ENCODE measurements around the gene DHRS3. TPM values are rescaled to one million over a fixed set of nuclear protein-coding genes. Genes with fewer than 3 reads are reported as not detected.

DHRS3 gene
- total RNA-seq, 1 experiment from 2014 or later: 37.7 TPM

DNA sequence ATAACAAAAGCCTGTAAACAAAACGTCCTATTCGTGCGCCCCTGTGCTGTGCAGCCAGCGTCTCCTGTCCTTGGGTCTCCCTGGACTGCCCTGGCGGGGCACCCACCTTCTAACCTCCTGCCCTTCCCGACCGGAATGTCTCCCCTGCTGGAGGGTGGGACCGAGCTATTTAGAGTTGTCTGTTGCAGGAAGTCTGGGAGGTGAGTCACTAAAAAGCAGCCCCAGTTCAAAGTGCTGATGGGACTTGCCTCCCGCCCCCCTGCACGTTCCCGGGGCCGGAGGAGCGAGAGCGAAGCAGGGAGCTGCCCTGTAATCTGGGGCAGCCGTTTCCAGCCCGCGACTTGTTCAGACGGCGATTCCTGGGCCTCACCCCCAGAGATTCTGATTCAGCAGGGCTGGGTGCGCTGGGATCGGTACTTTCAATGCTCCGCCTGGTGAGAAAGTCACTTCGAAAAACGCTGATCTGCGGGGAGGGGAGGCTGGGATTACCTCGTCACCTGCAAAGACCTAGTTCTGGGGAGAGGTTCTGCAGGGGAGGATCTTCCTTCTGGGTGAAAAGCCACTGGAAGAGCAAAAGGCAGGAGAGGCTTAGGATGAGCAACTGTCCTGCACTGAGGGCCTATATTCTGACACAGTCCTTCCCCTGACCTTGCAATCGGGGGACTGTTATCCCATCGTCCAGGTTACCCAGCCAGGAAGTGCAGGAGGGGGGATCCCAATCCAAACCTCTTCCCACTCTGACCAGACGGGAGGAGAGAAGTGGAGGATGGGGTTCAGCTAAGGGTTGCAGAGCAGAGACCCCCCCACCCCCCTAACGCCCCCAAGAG, 1.2 kb upstream of the DHRS3 start (continued):
- TF ChIP-seq, protein P1, sequence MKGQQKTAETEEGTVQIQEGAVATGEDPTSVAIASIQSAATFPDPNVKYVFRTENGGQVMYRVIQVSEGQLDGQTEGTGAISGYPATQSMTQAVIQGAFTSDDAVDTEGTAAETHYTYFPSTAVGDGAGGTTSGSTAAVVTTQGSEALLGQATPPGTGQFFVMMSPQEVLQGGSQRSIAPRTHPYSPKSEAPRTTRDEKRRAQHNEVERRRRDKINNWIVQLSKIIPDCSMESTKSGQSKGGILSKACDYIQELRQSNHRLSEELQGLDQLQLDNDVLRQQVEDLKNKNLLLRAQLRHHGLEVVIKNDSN (CRISPR knock-in tag; IDR thresholded peaks at IDR 0.05): no peak
- TF ChIP-seq ZNF121 (CRISPR knock-in tag; IDR thresholded peaks at IDR 0.05) (peak; percentile 93), NR3C1 (CRISPR knock-in tag; conservative IDR thresholded peaks at IDR 0.05; ENCODE audit: low read depth) (no peak), NFE2L1 (CRISPR knock-in tag; IDR thresholded peaks at IDR 0.05) (no peak), SMAD4 (CRISPR knock-in tag; IDR thresholded peaks at IDR 0.05) (no peak), NFYB (CRISPR knock-in tag; conservative IDR thresholded peaks at IDR 0.05; ENCODE audit: low read depth) (no peak), ESRRA (CRISPR knock-in tag; IDR thresholded peaks at IDR 0.05; ENCODE audit: borderline replicate concordance) (no peak)
- TF ChIP-seq, protein P2, sequence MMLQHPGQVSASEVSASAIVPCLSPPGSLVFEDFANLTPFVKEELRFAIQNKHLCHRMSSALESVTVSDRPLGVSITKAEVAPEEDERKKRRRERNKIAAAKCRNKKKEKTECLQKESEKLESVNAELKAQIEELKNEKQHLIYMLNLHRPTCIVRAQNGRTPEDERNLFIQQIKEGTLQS (CRISPR knock-in tag; conservative IDR thresholded peaks at IDR 0.05): no peak
- TF ChIP-seq, protein P3, sequence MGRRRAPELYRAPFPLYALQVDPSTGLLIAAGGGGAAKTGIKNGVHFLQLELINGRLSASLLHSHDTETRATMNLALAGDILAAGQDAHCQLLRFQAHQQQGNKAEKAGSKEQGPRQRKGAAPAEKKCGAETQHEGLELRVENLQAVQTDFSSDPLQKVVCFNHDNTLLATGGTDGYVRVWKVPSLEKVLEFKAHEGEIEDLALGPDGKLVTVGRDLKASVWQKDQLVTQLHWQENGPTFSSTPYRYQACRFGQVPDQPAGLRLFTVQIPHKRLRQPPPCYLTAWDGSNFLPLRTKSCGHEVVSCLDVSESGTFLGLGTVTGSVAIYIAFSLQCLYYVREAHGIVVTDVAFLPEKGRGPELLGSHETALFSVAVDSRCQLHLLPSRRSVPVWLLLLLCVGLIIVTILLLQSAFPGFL (CRISPR knock-in tag; IDR thresholded peaks at IDR 0.05; ENCODE audit: borderline replicate concordance): 0 out of 2 replicates have a peak, but pooled peaks have one; percentile 46

DNA sequence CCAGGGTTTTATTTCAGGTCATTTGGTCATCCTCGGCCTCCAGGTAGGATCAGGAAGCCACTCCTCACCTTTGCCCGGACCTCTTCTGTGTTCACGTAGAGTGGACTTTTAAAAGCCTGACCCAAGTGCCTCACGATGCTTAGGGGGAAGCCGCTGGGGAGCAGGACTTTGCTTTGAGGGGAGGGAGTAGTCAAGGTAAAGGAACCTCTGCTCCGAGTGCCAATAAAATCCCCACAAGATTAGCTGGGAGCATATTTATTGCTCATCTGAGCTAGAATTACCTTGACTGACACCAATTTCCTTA, 603 bp upstream of the DHRS3 start:
- POLR2A ChIA-PET: interaction anchor here (1.1 to 6.0 kb wide), 3 partner anchors 11 to 153 kb away, joined by 3 to 60 read pairs (median 5); no protein-coding TSS in a partner anchor
- 0 out of 2 replicates have a peak, but pooled peaks cover under 1% of the 10 kb centered on the region for H3K36me3 Mint-ChIP-seq
- CTCF ChIA-PET: interaction anchor here (1.1 to 8.3 kb wide), 11 partner anchors 12 to 494 kb away, joined by 3 to 107 read pairs (median 14); no protein-coding TSS in a partner anchor
- TF ChIP-seq, protein P4, sequence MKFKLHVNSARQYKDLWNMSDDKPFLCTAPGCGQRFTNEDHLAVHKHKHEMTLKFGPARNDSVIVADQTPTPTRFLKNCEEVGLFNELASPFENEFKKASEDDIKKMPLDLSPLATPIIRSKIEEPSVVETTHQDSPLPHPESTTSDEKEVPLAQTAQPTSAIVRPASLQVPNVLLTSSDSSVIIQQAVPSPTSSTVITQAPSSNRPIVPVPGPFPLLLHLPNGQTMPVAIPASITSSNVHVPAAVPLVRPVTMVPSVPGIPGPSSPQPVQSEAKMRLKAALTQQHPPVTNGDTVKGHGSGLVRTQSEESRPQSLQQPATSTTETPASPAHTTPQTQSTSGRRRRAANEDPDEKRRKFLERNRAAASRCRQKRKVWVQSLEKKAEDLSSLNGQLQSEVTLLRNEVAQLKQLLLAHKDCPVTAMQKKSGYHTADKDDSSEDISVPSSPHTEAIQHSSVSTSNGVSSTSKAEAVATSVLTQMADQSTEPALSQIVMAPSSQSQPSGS (CRISPR knock-in tag; IDR thresholded peaks at IDR 0.05; ENCODE audit: borderline replicate concordance, low read depth): no peak
- TF ChIP-seq NFYB (CRISPR knock-in tag; conservative IDR thresholded peaks at IDR 0.05; ENCODE audit: low read depth): no peak
- TF ChIP-seq SMAD3 (CRISPR knock-in tag; IDR thresholded peaks at IDR 0.05; ENCODE audit: borderline replicate concordance): no peak
- TF ChIP-seq, protein P5, sequence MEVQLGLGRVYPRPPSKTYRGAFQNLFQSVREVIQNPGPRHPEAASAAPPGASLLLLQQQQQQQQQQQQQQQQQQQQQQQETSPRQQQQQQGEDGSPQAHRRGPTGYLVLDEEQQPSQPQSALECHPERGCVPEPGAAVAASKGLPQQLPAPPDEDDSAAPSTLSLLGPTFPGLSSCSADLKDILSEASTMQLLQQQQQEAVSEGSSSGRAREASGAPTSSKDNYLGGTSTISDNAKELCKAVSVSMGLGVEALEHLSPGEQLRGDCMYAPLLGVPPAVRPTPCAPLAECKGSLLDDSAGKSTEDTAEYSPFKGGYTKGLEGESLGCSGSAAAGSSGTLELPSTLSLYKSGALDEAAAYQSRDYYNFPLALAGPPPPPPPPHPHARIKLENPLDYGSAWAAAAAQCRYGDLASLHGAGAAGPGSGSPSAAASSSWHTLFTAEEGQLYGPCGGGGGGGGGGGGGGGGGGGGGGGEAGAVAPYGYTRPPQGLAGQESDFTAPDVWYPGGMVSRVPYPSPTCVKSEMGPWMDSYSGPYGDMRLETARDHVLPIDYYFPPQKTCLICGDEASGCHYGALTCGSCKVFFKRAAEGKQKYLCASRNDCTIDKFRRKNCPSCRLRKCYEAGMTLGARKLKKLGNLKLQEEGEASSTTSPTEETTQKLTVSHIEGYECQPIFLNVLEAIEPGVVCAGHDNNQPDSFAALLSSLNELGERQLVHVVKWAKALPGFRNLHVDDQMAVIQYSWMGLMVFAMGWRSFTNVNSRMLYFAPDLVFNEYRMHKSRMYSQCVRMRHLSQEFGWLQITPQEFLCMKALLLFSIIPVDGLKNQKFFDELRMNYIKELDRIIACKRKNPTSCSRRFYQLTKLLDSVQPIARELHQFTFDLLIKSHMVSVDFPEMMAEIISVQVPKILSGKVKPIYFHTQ (CRISPR knock-in tag; IDR thresholded peaks at IDR 0.05): peak; percentile 20; the same call in 1 of the 2 replicates
- TF ChIP-seq ZNF671 (CRISPR knock-in tag; IDR thresholded peaks at IDR 0.05): no peak
- no peaks in the 10 kb centered on the region for H3K9me3 Mint-ChIP-seq
- DNase-seq (ENCODE audit: low spot score) (no peak), ATAC-seq (no peak)
- peaks cover 61% of the 10 kb centered on the region for H3K4me1 Mint-ChIP-seq
- peak overlapping the region; percentile 96 for H3K27ac Mint-ChIP-seq
- H3K4me3 Mint-ChIP-seq: peak overlapping the region; percentile 98
- H3K27me3 Mint-ChIP-seq (ENCODE audit: low read depth): no peaks in the 10 kb centered on the region

DNA sequence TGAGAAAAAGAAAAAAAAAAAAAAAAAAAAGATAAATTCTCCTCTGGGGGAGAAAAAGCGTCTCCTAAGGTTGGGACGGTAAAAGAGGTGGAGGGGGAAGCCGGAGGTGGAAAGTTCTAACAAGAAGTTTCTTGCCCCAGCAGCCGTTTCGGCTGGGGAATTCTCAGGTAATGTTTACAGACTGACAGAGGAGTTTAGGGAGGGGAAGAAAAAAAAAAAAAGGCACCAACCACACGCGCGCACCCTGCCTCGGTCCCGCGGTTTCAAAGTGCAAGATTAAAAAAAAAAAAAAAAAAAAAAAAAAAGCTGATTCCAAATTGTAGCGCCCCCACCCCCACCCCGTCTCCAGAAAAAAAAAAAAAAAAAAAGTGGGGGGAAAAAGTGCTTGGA, 504 bp downstream of the DHRS3 start:
- TF ChIP-seq NFE2L1 (CRISPR knock-in tag; IDR thresholded peaks at IDR 0.05): no peak
- TF ChIP-seq ZNF232 (CRISPR knock-in tag; IDR thresholded peaks at IDR 0.05): no peak
- TF ChIP-seq, protein P6, sequence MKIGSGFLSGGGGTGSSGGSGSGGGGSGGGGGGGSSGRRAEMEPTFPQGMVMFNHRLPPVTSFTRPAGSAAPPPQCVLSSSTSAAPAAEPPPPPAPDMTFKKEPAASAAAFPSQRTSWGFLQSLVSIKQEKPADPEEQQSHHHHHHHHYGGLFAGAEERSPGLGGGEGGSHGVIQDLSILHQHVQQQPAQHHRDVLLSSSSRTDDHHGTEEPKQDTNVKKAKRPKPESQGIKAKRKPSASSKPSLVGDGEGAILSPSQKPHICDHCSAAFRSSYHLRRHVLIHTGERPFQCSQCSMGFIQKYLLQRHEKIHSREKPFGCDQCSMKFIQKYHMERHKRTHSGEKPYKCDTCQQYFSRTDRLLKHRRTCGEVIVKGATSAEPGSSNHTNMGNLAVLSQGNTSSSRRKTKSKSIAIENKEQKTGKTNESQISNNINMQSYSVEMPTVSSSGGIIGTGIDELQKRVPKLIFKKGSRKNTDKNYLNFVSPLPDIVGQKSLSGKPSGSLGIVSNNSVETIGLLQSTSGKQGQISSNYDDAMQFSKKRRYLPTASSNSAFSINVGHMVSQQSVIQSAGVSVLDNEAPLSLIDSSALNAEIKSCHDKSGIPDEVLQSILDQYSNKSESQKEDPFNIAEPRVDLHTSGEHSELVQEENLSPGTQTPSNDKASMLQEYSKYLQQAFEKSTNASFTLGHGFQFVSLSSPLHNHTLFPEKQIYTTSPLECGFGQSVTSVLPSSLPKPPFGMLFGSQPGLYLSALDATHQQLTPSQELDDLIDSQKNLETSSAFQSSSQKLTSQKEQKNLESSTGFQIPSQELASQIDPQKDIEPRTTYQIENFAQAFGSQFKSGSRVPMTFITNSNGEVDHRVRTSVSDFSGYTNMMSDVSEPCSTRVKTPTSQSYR (CRISPR knock-in tag; IDR thresholded peaks at IDR 0.05): no peak
- peaks cover 11% of the 10 kb centered on the region for H3K36me3 Mint-ChIP-seq
- ChIA-PET POLR2A (interaction anchor here (0.8 to 6.0 kb wide), 3 partner anchors 12 to 77 kb away, joined by 3 to 60 read pairs (median 7); no protein-coding TSS in a partner anchor), CTCF (interaction anchor here (1.2 to 8.3 kb wide), 7 partner anchors 13 to 341 kb away, joined by 3 to 107 read pairs (median 36); no protein-coding TSS in a partner anchor)
- H3K4me1 Mint-ChIP-seq: peaks cover 66% of the 10 kb centered on the region
- DNase-seq (ENCODE audit: low spot score): no peak
- peak overlapping the region; percentile 98 for H3K4me3 Mint-ChIP-seq
- no peak for ATAC-seq
- no peaks in the 10 kb centered on the region for H3K9me3 Mint-ChIP-seq
- H3K27me3 Mint-ChIP-seq (ENCODE audit: low read depth): no peaks in the 10 kb centered on the region
- H3K27ac Mint-ChIP-seq: peak overlapping the region; percentile 90

Data from WTC11 (cell line).